Gastroesophageal sphincter (tissue), 4 donors: ENCODE measurements around the gene PTPN2. TPM values are rescaled to one million over a fixed set of nuclear protein-coding genes. Genes with fewer than 3 reads are reported as not detected.

ENCODE experiments used
- ATAC-seq: fragments of 150-250 bp; one replicate; pipeline ENCODE4 v1.9.1; 2016; ENCODE audit warnings: mild to moderate bottlenecking, moderate library complexity
- H3K27ac ChIP-seq, 4 donors: fragments of 200-600 bp; sonication (generic) in 3 of 4; 1 replicate in 3 of 4; 2 replicates in 1 of 4; pipeline ENCODE4 v1.5.1; 2016 to 2019
- H3K27me3 ChIP-seq: fragments of 200-600 bp; sonication (generic); one replicate; pipeline ENCODE4 v1.5.1; 2019
- H3K36me3 ChIP-seq, 2 donors: fragments of 200-600 bp; sonication (generic); one replicate each; pipeline ENCODE4 v1.5.1; 2019; ENCODE audit warnings: control low read depth in 1 of 2
- H3K4me1 ChIP-seq, 3 donors: fragments of 200-600 bp; sonication (generic); 1 replicate in 2 of 3; 2 replicates in 1 of 3; pipeline ENCODE4 v1.5.1; 2016 to 2019; ENCODE audit warnings: control low read depth in 2 of 3
- H3K4me3 ChIP-seq, 2 donors: fragments of 200-600 bp; sonication (generic); one replicate each; pipeline ENCODE4 v1.5.1; 2019; ENCODE audit warnings: mild to moderate bottlenecking in 1 of 2, moderate library complexity in 1 of 2
- H3K9me3 ChIP-seq, 3 donors: fragments of 200-600 bp; sonication (generic); one replicate each; pipeline ENCODE4 v1.5.1; 2017 to 2019; ENCODE audit warnings: control low read depth in 2 of 3
- EP300 ChIP-seq: sonication (generic); formaldehyde crosslinking; IDR thresholded peaks from one replicate; pipeline ENCODE4 v1.6.1; 2017; ENCODE audit warnings: antibody characterized with exemption, mild to moderate bottlenecking
- POLR2A ChIP-seq, 2 donors: fragments of 450-650 bp; IDR thresholded peaks; one replicate each; pipeline ENCODE4 v1.6.1; 2017; ENCODE audit warnings: antibody characterized with exemption in 2 of 2, mild to moderate bottlenecking in 2 of 2, moderate library complexity in 1 of 2
- POLR2AphosphoS5 ChIP-seq: sonication (generic); formaldehyde crosslinking; IDR thresholded peaks from one replicate; pipeline ENCODE4 v1.6.1; 2017; ENCODE audit warnings: antibody characterized with exemption
- WGBS, 2 donors: methylation state at CpG; one replicate each; pipeline ENCODE4 v1.1.5; 2018; ENCODE audit warnings: low coverage in 1 of 2; 5-methylcytosine and 5-hydroxymethylcytosine counted together
- total RNA-seq, 4 donors: library from RNA; depleted of rRNA; stranded (reverse); fragments of >200 nt; gene quantifications; one replicate each; pipeline ENCODE4 v1.1.0, GENCODE V29; 2016
- TF ChIP-seq, protein P1 (sequence below), 4 experiments: fragments of 200-600 bp in 2 of 4; fragments of 450-650 bp in 2 of 4; sonication (generic) in 1 of 4; IDR thresholded peaks; one replicate each; pipeline ENCODE4 v1.5.1; 2017 to 2019; ENCODE audit warnings: antibody characterized with exemption in 4 of 4, mild to moderate bottlenecking in 2 of 4, moderate library complexity in 2 of 4

The PTPN2 gene
- total RNA-seq, 4 donors from 2014 or later, result 13.0 to 30.6 (median 19.6) TPM

DNA sequence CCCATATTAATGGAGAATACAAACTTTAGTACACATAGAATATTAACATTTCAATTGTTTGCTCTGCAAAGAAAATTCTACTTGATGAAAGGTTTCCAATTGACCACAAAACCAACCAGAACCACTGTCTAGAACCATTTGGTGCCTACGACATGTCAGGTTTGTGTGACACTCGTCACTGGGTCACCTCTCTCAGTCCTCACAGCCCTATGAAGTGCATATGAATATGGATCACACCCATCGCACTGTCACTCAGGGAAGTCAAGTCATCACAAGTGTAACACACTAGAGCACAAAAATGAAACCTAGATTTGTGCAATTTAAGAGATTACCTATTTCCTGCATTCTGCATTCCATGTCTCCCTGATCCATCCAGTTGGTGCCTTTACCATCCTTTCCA, 43.7 kb downstream of the PTPN2 start:
- peaks cover 0 to 10% of the 10 kb centered on the region in 2 donors for H3K36me3 ChIP-seq
- no peak overlapping the region for H3K4me3 ChIP-seq
- ATAC-seq, result no peak
- peaks cover 0 to 24% (median 5%) of the 10 kb centered on the region in 3 donors for H3K4me1 ChIP-seq
- H3K27ac ChIP-seq, result no peak overlapping the region
- no peaks in the 10 kb centered on the region for H3K9me3 ChIP-seq
- TF ChIP-seq, protein P1, sequence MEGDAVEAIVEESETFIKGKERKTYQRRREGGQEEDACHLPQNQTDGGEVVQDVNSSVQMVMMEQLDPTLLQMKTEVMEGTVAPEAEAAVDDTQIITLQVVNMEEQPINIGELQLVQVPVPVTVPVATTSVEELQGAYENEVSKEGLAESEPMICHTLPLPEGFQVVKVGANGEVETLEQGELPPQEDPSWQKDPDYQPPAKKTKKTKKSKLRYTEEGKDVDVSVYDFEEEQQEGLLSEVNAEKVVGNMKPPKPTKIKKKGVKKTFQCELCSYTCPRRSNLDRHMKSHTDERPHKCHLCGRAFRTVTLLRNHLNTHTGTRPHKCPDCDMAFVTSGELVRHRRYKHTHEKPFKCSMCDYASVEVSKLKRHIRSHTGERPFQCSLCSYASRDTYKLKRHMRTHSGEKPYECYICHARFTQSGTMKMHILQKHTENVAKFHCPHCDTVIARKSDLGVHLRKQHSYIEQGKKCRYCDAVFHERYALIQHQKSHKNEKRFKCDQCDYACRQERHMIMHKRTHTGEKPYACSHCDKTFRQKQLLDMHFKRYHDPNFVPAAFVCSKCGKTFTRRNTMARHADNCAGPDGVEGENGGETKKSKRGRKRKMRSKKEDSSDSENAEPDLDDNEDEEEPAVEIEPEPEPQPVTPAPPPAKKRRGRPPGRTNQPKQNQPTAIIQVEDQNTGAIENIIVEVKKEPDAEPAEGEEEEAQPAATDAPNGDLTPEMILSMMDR (IDR thresholded peaks at IDR 0.05), result no peak
- no peak for TF ChIP-seq POLR2A (IDR thresholded peaks at IDR 0.05)
- TF ChIP-seq POLR2AphosphoS5, result no peak
- TF ChIP-seq EP300, result no peak
- no peaks in the 10 kb centered on the region for H3K27me3 ChIP-seq
- WGBS, 2 donors, result 79 to 83% methylated on average over 1 to 3 of the region's 3 CpGs

DNA sequence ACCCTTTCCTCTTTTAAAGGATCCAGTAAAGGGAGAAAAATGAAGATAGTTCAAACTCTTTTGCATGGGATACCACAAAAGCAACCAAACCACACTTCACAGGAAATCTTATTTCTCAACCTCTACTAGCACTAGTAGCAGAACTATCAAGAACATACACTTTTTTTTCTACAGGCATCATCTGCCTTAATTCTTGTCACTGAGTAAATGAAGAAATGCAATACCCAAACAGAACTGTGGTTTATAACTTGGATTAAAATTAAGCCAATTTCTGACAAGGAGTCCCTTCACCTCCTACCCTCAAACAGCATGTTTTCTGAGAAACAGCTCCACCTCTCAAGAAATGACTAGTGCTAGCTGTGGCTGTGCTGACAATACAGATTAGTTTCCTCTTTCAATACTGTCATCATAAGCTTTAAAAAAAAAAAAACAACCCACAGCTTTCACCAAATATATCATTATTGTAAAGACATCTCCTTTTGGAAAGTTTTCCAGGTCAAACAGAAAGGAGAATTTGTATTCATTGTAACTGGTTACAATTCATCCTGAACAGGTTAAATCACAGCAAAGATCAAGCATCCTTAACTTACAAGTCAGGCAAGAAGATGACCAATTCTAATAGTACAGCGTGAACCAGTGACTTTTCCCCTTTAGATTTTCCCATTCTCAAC, 44.4 kb downstream of the PTPN2 start:
- Histone ChIP-seq H3K9me3 (no peaks in the 10 kb centered on the region), H3K36me3 (peaks cover 0 to 13% of the 10 kb centered on the region in 2 donors), H3K4me3 (no peak overlapping the region), H3K27me3 (no peaks in the 10 kb centered on the region), H3K4me1 (peaks cover 0 to 24% (median 5%) of the 10 kb centered on the region in 3 donors), H3K27ac (peak overlapping the region in 3 of 4 donors; percentile 18 to 46 (median 42))
- TF ChIP-seq EP300 (no peak), POLR2A (IDR thresholded peaks at IDR 0.05) (no peak), POLR2AphosphoS5 (no peak)
- TF ChIP-seq, protein P1 (IDR thresholded peaks at IDR 0.05), result no peak
- WGBS, 2 donors, result 75 to 100% methylated on average over 1 of the region's 1 CpG
- ATAC-seq, result no peak

DNA sequence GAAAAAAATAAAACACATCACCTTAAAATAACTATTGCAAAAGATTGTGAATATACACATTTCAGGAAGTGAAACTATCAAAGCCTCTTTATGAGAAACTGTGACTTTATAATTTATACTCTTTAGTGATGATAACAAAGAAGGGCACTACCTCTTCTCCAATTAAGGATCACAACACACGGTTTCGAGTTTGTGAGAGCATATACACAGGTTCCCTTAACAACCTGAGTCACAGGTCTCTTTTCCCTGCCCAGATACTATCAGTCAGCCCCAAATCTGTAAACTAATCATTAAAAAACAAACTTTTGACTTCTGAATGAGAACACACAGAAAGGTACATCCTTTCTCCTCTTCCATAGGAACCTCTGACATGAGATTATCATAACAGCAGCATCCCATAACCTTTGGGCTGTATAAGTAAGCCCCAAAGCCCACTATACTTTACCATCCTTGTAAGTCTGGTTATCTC, 44.9 kb downstream of the PTPN2 start:
- Histone ChIP-seq H3K27me3 (no peaks in the 10 kb centered on the region), H3K9me3 (no peaks in the 10 kb centered on the region), H3K27ac (peak overlapping the region in 3 of 4 donors; percentile 18 to 46 (median 42)), H3K36me3 (peaks cover 0 to 16% of the 10 kb centered on the region in 2 donors), H3K4me3 (no peak overlapping the region), H3K4me1 (peaks cover 0 to 24% (median 5%) of the 10 kb centered on the region in 3 donors)
- TF ChIP-seq EP300 (no peak), POLR2AphosphoS5 (no peak), POLR2A (IDR thresholded peaks at IDR 0.05) (no peak)
- TF ChIP-seq, protein P1 (IDR thresholded peaks at IDR 0.05), result no peak
- no peak for ATAC-seq
- WGBS, 2 donors, result 58 to 59% methylated on average over 2 of the region's 2 CpGs

DNA sequence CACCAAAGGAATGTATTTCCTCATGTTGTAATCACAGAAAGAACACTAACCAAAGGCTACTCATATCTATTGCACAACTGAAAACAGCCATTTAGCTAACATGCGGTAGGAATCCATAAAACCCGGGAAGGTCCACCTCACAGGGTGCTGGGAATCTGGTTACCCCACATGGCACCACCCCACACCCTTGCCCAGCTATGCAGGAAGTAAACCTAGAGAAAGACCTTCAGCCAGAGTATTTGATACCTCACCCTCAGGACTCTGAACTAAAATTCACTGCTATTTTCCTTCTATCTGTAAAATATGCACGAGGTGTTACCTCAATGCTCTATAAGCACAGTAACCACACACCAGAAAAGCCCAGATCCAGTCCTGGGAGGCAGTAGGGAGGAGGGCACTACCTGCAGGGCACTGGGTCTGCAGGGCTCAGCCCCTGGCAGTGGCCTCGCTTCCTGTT, 45.8 kb downstream of the PTPN2 start:
- WGBS, 2 donors, result 57 to 61% methylated on average over 4 of the region's 4 CpGs
- TF ChIP-seq, protein P1 (IDR thresholded peaks at IDR 0.05), result no peak
- TF ChIP-seq POLR2AphosphoS5 (peak; percentile 54), EP300 (no peak)
- H3K4me3 ChIP-seq, result no peak overlapping the region
- H3K27ac ChIP-seq, result peak overlapping the region in 3 of 4 donors; percentile 4 to 33 (median 29)
- H3K36me3 ChIP-seq, result peaks cover 0 to 25% of the 10 kb centered on the region in 2 donors
- no peaks in the 10 kb centered on the region for H3K27me3 ChIP-seq
- ATAC-seq, result peak; percentile 87
- no peaks in the 10 kb centered on the region for H3K9me3 ChIP-seq
- H3K4me1 ChIP-seq, result peaks cover 0 to 24% (median 5%) of the 10 kb centered on the region in 3 donors

DNA sequence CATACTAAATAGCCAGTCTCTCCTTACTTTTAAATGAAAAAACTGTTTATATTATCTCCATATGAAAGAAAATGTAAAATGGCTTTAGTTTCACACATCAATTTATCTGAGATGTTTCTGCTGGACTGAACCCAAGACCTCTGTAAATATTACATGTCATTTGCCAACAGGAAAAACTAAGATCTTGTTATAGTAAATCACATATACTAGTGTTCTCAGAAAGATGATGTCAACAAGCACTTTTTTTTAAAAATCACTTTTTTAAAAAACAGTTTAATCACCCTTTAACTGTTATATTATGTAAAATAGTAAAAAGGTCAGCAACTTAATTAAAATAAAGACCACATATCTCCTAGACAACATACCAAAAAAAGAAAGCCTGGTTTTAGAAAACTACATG, 46.3 kb downstream of the PTPN2 start:
- Histone ChIP-seq H3K27ac (peak overlapping the region in 2 of 4 donors; percentile 4 to 33), H3K36me3 (peaks cover 0 to 28% of the 10 kb centered on the region in 2 donors), H3K4me1 (peaks cover 0 to 24% (median 5%) of the 10 kb centered on the region in 3 donors), H3K9me3 (no peaks in the 10 kb centered on the region), H3K4me3 (no peak overlapping the region), H3K27me3 (no peaks in the 10 kb centered on the region)
- ATAC-seq, result peak; percentile 25
- TF ChIP-seq, protein P1 (IDR thresholded peaks at IDR 0.05), result no peak
- TF ChIP-seq POLR2A (IDR thresholded peaks at IDR 0.05) (no peak), POLR2AphosphoS5 (no peak), EP300 (no peak)
